GM12875 (cell line): ENCODE measurements around the gene GTF3A.

Source experiments
- H3K4me3 ChIP-seq: one replicate; pipeline ENCODE4 v1.5.1; 2011; ENCODE audit warnings: low read depth, low read length, control low read depth
- TF ChIP-seq, protein P1 (sequence below): IDR thresholded peaks from 2 replicates; pipeline ENCODE4 v1.5.1; 2011; ENCODE audit warnings: low read depth, mild to moderate bottlenecking, control low read depth, inconsistent platforms, low read length, moderate library complexity, borderline replicate concordance; ENCODE audit not compliant: insufficient read depth

GTF3A gene

DNA sequence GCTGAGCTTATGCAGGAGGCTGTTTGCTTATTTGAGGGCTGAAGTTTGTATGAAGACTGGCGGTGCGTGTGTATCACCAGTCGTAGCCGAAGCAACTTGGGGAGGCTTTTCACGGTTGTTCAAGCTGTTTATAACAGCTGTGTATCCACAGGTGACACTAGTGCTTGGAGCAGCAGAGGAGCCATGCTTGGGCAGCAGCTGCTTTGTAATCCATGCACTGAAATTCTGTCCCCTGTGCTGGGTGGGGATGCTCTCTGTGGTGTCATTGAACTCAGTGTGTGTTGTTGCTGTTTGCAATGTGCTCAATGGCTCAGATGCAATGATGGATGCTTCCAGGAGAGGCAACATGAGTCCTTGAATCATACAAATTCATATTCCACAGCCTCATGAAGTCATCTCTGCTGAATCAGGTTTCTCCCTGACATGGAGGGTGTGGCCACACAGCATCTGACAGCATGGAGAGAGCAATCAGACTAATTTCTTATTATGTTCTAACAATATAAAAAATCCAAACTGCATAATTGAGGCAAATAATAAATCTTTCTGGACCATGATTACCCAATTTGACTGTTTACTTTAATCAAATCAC lies 18.8 kb upstream of the GTF3A start:
- no peak overlapping the region for H3K4me3 ChIP-seq
- TF ChIP-seq, protein P1, sequence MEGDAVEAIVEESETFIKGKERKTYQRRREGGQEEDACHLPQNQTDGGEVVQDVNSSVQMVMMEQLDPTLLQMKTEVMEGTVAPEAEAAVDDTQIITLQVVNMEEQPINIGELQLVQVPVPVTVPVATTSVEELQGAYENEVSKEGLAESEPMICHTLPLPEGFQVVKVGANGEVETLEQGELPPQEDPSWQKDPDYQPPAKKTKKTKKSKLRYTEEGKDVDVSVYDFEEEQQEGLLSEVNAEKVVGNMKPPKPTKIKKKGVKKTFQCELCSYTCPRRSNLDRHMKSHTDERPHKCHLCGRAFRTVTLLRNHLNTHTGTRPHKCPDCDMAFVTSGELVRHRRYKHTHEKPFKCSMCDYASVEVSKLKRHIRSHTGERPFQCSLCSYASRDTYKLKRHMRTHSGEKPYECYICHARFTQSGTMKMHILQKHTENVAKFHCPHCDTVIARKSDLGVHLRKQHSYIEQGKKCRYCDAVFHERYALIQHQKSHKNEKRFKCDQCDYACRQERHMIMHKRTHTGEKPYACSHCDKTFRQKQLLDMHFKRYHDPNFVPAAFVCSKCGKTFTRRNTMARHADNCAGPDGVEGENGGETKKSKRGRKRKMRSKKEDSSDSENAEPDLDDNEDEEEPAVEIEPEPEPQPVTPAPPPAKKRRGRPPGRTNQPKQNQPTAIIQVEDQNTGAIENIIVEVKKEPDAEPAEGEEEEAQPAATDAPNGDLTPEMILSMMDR, result no peak

DNA sequence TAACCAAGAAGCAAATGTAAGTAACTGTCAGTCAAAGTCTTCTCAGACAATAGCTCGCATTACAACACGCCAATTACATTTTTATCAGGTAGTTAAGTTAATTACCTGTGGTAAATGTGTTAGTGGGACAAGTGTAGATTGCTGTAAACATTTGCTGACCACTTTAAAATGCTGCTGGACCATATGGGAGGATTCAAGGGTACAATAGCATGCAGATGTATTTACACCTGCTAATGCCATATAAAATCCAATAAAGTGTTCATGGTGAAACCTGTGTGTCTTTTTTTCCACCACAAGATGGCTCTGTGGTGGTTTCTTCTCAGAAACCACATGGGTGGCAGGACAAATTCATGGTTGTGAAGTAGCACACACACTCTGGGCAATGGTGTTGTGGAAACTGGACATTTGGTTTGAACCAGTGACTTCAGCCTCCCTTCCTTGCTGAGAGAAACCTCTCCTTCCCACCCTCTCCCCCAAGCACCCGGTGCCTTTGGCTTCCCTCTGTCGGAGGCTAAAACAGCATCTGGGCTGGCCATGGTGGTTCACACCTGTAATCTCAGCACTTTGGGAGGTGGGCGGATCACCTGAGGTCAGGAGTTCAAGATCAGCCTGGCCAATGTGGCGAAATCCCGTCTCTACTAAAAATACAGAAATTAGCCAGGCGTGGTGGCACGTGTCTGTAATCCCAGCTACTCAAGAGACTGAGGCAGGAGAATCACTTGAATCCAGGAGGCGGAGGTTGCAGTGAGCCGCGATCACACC lies 18.1 kb upstream of the GTF3A start:
- TF ChIP-seq, protein P1, result no peak
- no peak overlapping the region for H3K4me3 ChIP-seq

DNA sequence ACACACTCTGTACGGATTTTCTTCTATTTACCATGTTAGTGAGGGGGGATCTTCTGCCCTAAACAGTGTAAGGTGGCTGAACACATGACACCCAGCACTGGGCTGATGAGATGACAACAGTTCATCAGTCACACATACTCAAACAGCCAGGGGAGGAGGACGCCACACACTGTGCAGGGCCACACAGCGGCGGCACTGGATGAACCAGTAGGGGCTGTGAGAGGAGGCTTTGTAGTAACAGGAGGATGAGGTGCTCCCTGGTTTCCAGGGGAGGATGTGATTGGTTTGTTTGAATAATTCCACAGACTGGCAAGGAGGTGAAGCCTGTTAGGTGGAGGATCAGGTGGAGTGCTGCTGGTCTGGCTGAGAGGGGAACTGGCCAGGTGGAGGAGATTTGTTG lies 16.3 kb upstream of the GTF3A start:
- TF ChIP-seq, protein P1, result no peak
- no peak overlapping the region for H3K4me3 ChIP-seq

DNA sequence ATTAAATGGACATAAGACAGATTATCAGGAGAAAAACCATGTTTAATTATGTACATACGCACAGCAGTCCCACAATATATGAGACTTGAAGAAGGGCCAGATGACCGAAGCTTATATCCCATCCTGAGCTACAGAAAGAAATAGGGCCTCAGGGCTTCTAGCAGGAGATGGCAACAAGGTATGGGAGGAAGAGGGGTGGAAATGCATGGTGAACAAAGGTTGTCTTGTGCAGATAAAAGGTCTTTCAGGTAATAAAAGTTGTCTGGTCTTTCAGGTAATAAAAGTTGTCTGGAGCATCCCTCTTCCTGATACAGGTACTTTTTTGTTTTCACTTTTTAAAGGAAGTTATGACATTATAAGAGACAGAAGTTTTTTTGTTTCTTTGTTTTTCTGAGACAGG lies 15.4 kb upstream of the GTF3A start:
- no peak overlapping the region for H3K4me3 ChIP-seq
- TF ChIP-seq, protein P1, result no peak

DNA sequence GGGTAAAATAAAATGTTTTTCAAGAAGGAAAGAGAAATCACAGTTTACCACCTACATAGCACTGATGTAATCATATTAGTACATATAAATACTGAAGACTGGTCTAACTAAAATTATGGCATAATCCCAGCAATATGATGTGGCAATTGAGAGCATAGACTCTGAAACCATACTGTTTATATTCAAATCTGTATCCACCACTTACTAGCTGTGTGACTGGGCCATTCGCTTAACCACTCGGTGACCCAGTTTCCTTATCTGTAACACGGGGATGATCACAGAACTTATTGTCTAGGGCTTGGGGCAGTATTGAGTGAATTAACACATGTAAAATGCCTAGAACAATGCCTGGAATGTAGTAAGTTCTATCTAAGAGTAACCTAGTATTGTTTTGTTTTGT lies 13.1 kb upstream of the GTF3A start:
- TF ChIP-seq, protein P1, result no peak
- no peak overlapping the region for H3K4me3 ChIP-seq

DNA sequence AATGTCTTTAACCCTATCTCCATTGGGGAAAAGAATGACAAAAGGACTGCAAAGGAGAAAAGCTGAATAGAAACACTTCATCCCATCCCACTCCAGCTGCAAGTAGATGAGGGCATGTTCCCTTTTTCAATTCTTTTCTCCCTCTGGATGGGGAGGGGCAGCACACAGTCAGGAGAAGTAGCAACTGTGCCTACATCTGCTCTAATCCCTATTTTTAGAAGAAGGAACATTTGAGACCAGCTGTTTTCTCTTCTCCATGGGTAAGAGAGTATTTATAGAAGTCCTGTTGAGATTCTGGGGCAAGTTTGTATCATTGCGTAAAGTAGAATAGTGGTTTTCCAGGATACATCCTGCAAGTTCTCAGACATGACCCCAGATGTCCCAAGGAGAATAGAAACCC lies 9.3 kb upstream of the GTF3A start:
- TF ChIP-seq, protein P1, result no peak

DNA sequence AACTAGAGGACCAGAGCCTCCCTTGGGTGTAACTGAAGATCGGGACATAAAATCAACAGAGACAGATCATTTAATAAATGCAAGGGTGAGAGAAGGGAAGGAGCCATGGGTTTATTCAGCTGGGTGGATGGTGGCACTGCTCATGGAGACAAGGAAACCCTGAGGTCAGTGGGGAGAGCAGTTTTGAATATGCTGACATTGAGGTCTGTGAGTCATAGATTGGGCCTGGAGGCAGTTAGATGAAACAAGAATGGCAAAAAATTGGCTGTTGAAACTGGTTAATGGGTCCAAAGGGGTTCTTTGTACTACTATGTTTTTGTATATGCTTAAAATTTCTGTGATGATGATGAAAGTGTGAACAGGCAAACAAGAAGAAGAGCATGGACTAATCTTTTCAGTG lies 5.1 kb upstream of the GTF3A start:
- no peak overlapping the region for H3K4me3 ChIP-seq
- TF ChIP-seq, protein P1, result no peak

More for the DNA sequence above, 9.3 kb upstream of the GTF3A start:
- H3K4me3 ChIP-seq, result no peak overlapping the region
